ENCODE data around the gene ABCC1. TPM values are rescaled to one million over a fixed set of nuclear protein-coding genes. Genes with fewer than 3 reads are reported as not detected.
"Not testable (repeated sequence)": the region's sequence is repeated elsewhere in the genome, so short reads cannot be mapped to it uniquely, and the experiment has no call there.

ABCC1 gene
- total RNA-seq, 1 donor from 2014 or later, result 95.7 TPM

DNA sequence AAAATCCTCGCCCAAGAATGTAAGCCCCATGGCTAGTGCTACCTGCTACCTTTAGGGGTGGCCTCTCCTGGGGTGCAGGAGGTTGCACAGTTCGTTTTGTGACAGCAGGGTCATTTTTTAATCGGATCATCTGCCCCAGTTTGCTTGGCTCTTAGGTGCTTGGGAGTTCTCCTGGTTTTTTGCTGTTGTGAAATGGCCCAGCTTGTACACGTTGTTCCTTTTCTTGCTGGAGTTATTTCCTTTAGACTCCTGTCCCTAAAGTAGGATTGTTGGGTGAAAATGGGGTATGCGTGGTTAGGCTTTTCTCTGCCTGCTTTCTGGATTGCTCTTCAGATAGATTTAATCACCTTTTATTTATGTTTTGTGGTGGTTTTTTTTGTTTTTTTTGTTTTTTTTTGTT, 25.8 kb downstream of the ABCC1 start:
- Mint-ChIP-seq H3K9me3 (peaks cover 76% of the 10 kb centered on the region), H3K27me3 (ENCODE audit: low read depth) (no peaks in the 10 kb centered on the region), H3K4me1 (ENCODE audit: low read depth) (peaks cover 9% of the 10 kb centered on the region), H3K36me3 (ENCODE audit: low read depth) (peaks cover 99% of the 10 kb centered on the region), H3K4me3 (ENCODE audit: low read depth) (no peak overlapping the region), H3K27ac (no peak overlapping the region)
- no peak for DNase-seq (ENCODE audit: low spot score)
- intact Hi-C loops (cut with micrococcal nuclease), result no loop called here

DNA sequence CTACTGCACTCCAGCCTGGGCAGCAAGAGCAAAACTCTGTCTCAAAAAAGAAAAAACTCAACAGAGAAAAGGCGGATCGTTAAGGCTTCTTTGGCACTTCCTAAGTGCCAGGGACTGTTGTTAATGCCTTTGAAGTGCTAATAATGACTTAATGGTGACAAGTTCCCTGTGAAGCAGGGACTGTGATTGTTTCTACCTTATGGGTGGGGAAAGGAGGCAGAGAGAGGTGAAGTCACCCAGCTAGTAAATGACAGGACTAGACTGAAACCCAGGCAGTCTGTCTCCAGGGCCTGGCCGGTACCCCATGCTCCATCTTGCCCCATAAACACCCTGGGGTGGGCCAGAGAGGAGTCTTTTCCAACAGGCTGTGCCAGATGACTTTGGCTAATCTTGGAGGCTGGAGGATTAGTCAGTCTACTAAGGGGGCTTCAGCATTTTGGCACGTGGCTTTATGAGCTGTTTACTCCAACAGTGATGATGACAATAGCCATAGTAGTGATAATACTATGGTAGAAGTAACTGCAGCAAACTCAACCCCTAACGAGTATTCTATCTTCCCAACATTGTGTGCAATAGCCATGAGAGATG, 26.9 kb downstream of the ABCC1 start:
- DNase-seq (ENCODE audit: low spot score), result no peak
- Mint-ChIP-seq H3K4me1 (ENCODE audit: low read depth) (peaks cover 7% of the 10 kb centered on the region), H3K36me3 (ENCODE audit: low read depth) (peaks cover 99% of the 10 kb centered on the region), H3K27ac (no peak overlapping the region), H3K4me3 (ENCODE audit: low read depth) (no peak overlapping the region), H3K27me3 (ENCODE audit: low read depth) (no peaks in the 10 kb centered on the region), H3K9me3 (peaks cover 78% of the 10 kb centered on the region)
- intact Hi-C loops (cut with micrococcal nuclease), result no loop called here

DNA sequence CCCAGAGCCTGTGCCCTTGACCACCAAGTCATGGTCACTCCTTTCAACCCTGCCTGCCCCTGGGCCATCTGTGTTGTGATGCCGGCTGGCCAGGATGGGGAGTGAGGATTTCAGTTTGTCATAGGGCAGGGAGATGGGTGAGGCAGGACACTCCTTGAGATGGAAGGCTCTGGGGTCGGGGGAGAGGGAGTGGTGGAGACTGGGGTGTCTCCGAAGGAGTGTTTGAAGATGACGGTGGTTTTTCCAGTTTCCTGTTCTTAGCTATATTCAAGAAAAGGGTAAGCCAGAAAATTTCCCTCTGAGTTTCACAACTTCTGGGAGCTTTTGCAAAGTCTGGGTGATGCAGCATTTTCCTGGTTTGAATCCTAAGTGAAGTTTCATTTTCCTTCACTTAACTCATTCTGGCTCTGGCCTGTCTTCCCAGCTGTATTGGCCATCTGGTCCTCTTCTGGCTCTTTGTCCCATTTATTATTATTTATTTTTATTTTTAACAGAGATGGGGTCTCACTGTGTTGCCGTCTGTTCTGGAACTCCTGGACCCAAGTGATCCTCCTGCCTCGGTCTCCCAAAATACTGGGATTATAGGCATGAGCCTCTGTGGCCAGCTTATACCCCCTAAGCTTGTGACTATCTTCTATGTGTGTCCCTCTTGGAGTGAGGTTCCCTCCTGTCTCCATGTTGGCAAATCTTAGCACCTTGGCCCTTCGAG, 27.7 kb downstream of the ABCC1 start:
- Mint-ChIP-seq H3K4me3 (ENCODE audit: low read depth) (no peak overlapping the region), H3K4me1 (ENCODE audit: low read depth) (peaks cover 7% of the 10 kb centered on the region), H3K27me3 (ENCODE audit: low read depth) (no peaks in the 10 kb centered on the region), H3K36me3 (ENCODE audit: low read depth) (peaks cover 99% of the 10 kb centered on the region), H3K27ac (no peak overlapping the region), H3K9me3 (peaks cover 78% of the 10 kb centered on the region)
- intact Hi-C loops (cut with micrococcal nuclease), result no loop called here
- no peak for DNase-seq (ENCODE audit: low spot score)

DNA sequence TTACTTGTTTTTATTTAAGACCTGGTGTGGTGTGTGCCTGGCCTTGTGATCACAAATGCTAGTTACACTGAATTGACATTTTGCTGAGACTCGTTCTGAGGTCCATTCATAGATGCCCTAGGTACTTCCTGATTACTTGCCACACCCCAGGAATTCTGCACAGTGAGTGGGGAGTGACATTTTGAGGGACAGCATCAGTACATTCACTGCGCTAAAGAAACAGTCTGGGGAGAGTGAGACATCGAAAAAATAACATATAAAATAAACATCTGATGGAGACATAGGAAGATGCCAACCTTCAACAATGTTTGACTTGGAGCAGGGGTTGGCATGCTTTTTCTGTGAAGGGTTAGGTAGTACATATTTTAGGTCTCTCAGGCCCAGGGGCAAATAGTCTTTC, 30.4 kb downstream of the ABCC1 start:
- Mint-ChIP-seq H3K36me3 (ENCODE audit: low read depth) (peaks cover 94% of the 10 kb centered on the region), H3K27ac (no peak overlapping the region), H3K4me1 (ENCODE audit: low read depth) (peaks cover 8% of the 10 kb centered on the region), H3K4me3 (ENCODE audit: low read depth) (no peak overlapping the region), H3K9me3 (peaks cover 78% of the 10 kb centered on the region), H3K27me3 (ENCODE audit: low read depth) (no peaks in the 10 kb centered on the region)
- no peak for DNase-seq (ENCODE audit: low spot score)
- intact Hi-C loops (cut with micrococcal nuclease), result no loop called here

DNA sequence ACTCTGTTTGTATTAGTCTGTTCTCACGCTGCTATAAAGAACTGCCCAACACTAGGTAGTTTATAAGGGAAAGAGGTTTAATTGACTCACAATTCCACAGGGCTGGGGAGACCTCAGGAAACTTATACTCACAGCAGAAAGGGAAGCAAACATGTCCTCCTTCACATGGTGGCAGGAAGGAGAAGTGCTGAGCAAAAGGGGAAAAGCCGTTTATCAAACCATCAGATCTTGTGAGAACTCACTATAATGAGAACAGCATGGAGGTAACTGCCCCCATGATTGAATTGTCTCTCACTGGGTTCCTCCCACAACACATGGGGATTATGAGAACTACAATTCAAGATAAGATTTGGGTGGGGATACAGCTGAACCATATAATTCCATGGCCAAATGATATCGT, 30.9 kb downstream of the ABCC1 start:
- Mint-ChIP-seq H3K4me3 (ENCODE audit: low read depth) (no peak overlapping the region), H3K27me3 (ENCODE audit: low read depth) (no peaks in the 10 kb centered on the region), H3K27ac (no peak overlapping the region), H3K9me3 (peaks cover 74% of the 10 kb centered on the region), H3K4me1 (ENCODE audit: low read depth) (peaks cover 8% of the 10 kb centered on the region), H3K36me3 (ENCODE audit: low read depth) (peaks cover 91% of the 10 kb centered on the region)
- intact Hi-C loops (cut with micrococcal nuclease), result no loop called here
- no peak for DNase-seq (ENCODE audit: low spot score)

DNA sequence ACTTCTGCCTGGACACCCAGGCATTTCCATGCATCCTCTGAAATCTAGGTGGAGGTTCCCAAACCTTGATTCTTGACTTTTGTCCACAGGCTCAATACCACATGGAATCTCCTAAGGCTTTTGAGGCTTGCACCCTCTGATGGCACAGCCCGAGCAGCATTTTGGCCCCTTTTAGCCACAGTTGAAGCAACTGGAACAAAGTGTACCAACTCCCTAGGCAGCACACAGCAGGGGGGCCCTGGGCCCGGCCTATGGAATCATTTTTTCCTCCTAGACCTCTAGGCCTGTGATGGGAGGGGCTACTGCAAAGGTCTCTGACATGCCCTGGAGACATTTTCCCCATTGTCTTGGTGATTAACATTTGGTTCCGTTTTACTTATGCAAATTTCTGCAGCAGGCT, 32.0 kb downstream of the ABCC1 start:
- Mint-ChIP-seq H3K27me3 (ENCODE audit: low read depth) (no peaks in the 10 kb centered on the region), H3K4me3 (ENCODE audit: low read depth) (no peak overlapping the region), H3K36me3 (ENCODE audit: low read depth) (peaks cover 90% of the 10 kb centered on the region), H3K9me3 (peaks cover 69% of the 10 kb centered on the region), H3K4me1 (ENCODE audit: low read depth) (peaks cover 5% of the 10 kb centered on the region), H3K27ac (no peak overlapping the region)
- DNase-seq (ENCODE audit: low spot score), result no peak
- intact Hi-C loops (cut with micrococcal nuclease), result no loop called here

DNA sequence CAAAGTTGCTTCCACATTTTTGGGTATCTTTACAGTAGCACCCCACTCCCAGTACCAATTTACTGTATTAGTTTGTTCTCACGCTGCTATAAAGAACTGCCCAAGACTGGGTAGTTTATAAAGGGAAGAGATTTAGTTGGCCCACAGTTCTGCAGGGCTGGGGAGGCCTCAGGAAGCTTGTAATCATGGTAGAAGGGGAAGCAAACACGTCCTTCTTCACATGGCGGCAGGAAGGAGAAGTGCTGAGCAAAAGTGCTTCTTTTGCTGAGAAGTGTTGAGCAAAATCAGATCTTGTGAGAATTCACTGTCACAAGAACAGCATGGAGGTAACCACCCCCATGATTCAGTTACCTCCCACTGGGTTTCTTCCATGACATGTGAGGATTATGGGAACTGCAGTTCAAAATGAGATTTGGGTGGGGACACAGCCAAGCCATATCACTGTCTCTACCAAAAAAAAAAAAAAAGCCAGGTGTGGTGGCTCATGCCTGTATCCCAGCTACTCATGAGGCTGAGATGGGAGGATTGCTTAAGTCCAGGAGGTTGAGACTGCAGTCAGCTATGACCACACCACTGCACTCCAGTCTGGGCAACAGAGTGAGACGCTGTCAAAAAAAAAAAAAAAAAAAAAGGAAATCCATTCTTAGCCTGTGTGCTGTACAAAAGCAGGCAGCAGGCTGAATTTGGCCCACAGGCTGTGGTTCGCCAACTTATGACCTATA, 32.9 kb downstream of the ABCC1 start:
- H3K4me3 Mint-ChIP-seq (ENCODE audit: low read depth); H3K27me3 Mint-ChIP-seq (ENCODE audit: low read depth); H3K27ac Mint-ChIP-seq; intact Hi-C loops (cut with micrococcal nuclease); DNase-seq (ENCODE audit: low spot score): not testable (repeated sequence)
- Mint-ChIP-seq H3K4me1 (ENCODE audit: low read depth) (peaks cover 12% of the 10 kb centered on the region), H3K36me3 (ENCODE audit: low read depth) (peaks cover 90% of the 10 kb centered on the region), H3K9me3 (peaks cover 61% of the 10 kb centered on the region)

DNA sequence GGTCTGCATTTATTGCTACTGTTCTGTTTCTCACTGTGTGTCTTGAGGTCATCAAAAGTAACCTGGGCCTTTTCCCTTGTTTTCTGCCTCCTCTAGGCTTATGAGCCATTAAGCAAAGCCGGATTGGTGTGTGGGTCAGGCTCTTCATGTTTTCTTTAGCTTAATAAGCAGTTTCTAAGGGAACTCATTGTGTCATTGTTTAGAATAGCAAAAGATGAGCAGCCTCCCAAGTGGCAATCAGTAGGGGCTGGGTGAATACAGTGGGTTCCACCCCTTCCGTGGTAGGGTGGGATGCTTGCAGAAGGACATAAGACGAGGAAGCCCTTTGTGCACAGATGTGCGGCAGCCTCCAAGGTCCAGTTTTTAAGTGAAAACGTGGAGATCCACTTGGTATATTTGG, 34.5 kb downstream of the ABCC1 start:
- H3K27me3 Mint-ChIP-seq (ENCODE audit: low read depth), result no peaks in the 10 kb centered on the region

DNA sequence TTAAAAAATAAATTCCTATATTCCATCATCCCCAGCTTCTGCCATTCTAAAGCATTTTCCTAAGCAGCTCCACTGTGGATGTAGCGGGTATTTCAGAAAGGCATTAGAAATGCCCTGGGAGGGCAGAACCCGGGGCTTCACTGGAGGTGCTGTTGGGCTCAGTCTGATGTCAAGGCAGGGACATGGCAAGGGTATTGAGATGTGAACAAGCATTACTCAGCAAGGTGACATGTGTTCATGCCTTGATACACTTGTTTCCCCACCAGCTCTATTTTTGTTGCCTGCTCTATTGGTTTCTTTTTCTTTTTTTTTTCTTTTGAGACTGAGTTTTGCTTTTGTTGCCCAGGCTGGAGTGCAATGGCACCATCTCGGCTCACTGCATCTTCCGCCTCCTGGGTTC, 35.7 kb downstream of the ABCC1 start:
- DNase-seq (ENCODE audit: low spot score), result no peak
- peaks cover 34% of the 10 kb centered on the region for H3K9me3 Mint-ChIP-seq
- H3K36me3 Mint-ChIP-seq (ENCODE audit: low read depth), result peaks cover 70% of the 10 kb centered on the region
- peaks cover 26% of the 10 kb centered on the region for H3K4me1 Mint-ChIP-seq (ENCODE audit: low read depth)
- H3K4me3 Mint-ChIP-seq (ENCODE audit: low read depth), result no peak overlapping the region
- H3K27ac Mint-ChIP-seq, result no peak overlapping the region
- no peaks in the 10 kb centered on the region for H3K27me3 Mint-ChIP-seq (ENCODE audit: low read depth)
- intact Hi-C loops (cut with micrococcal nuclease), result no loop called here

More for the DNA sequence above, 34.5 kb downstream of the ABCC1 start:
- Mint-ChIP-seq H3K27ac (no peak overlapping the region), H3K36me3 (ENCODE audit: low read depth) (peaks cover 82% of the 10 kb centered on the region), H3K4me1 (ENCODE audit: low read depth) (peaks cover 26% of the 10 kb centered on the region), H3K4me3 (ENCODE audit: low read depth) (no peak overlapping the region), H3K9me3 (peaks cover 46% of the 10 kb centered on the region)
- intact Hi-C loops (cut with micrococcal nuclease), result no loop called here
- no peak for DNase-seq (ENCODE audit: low spot score)

DNA sequence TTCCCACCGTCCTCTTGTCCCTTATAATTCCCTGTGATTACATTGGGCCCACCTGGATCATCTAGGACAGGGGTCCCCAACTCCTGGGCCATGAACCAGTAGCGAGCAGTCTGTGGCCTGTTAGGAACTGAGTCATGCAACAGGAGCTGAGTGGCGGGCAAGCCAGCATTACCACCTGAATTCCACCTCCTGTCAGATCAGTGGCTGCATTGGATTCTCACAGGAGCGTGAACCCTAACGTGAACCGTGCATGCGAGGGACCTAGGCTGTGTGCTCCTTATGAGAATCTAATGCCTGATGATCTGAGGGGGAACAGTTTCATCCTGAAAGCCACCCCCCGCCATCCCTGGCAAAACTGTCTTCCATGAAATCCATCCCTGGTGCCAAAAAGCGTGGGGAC, 36.8 kb downstream of the ABCC1 start:
- H3K27ac Mint-ChIP-seq, result peak overlapping the region; percentile 51
- H3K4me1 Mint-ChIP-seq (ENCODE audit: low read depth), result peaks cover 32% of the 10 kb centered on the region
- intact Hi-C loops (cut with micrococcal nuclease), result no loop called here
- H3K27me3 Mint-ChIP-seq (ENCODE audit: low read depth), result no peaks in the 10 kb centered on the region
- peaks cover 23% of the 10 kb centered on the region for H3K9me3 Mint-ChIP-seq
- peaks cover 66% of the 10 kb centered on the region for H3K36me3 Mint-ChIP-seq (ENCODE audit: low read depth)
- no peak overlapping the region for H3K4me3 Mint-ChIP-seq (ENCODE audit: low read depth)
- no peak for DNase-seq (ENCODE audit: low spot score)

DNA sequence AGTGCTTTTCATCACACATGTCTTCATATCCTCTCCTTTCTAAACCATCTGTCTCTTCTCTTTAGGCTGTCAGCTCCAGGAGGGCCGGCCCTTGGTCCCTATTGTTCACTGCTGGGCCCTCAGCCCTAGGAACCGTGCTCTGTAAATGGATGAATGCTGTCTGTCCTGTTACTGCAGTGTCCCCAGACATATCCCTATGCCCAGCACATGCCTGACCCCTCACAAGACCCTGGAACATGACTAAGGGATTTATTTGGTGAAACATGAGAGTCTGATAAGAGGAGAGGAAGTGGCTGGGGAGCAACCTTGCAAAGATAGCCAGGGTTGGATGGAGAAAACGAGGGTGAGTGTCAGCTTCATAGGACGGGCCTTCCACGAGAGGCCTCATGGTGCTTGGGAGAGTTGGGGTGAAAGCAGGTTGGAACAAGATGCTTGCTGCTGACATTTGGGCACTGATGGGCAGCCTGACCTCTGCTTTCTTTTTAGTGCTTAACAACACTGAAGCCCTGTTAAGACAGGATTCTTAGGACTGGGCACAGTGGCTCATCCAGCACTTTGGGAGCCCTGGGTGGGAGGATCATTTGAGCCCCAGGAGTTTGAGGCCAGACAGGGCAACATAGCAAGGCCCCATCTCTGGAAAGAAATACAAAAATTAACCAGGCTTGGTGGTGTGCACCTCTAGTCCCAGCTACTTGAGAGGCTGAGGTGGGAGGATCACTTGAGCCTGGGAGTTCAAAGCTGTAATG, 39.0 kb downstream of the ABCC1 start:
- DNase-seq (ENCODE audit: low spot score), result no peak
- no peak overlapping the region for H3K4me3 Mint-ChIP-seq (ENCODE audit: low read depth)
- peaks cover 44% of the 10 kb centered on the region for H3K4me1 Mint-ChIP-seq (ENCODE audit: low read depth)
- intact Hi-C loops (cut with micrococcal nuclease), result no loop called here
- H3K27ac Mint-ChIP-seq, result peak overlapping the region; percentile 67
- no peaks in the 10 kb centered on the region for H3K27me3 Mint-ChIP-seq (ENCODE audit: low read depth)
- peaks cover 61% of the 10 kb centered on the region for H3K36me3 Mint-ChIP-seq (ENCODE audit: low read depth)
- H3K9me3 Mint-ChIP-seq, result peaks cover 5% of the 10 kb centered on the region

DNA sequence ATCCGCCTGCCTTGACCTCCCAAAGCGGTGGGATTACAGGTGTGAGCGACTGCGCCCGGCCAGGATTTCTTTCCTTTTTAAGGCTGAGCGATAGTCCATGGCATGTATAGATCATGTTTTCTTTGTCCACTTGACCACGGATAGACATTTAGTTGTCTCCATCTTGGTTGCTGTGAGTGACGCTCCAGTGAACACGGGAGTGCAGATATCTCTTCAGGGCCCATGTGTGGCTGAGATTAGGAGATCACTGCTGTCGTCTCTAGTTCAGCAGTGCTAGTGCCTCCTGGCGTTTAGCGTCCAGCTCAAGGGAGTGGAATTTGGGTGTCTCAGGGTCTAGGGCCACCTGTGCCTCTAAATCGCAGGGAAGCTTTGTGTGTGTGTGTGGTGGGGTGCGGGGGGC, 41.5 kb downstream of the ABCC1 start:
- DNase-seq (ENCODE audit: low spot score), result no peak
- Mint-ChIP-seq H3K4me3 (ENCODE audit: low read depth) (no peak overlapping the region), H3K36me3 (ENCODE audit: low read depth) (peaks cover 59% of the 10 kb centered on the region), H3K27me3 (ENCODE audit: low read depth) (no peaks in the 10 kb centered on the region), H3K9me3 (no peaks in the 10 kb centered on the region), H3K4me1 (ENCODE audit: low read depth) (peaks cover 52% of the 10 kb centered on the region), H3K27ac (no peak overlapping the region)
- intact Hi-C loops (cut with micrococcal nuclease), result loop anchor here (10.0 kb wide), 1 partner anchor 46 kb away; the partner anchor contains the start of gene ABCC1

All from activated T-helper 2 cell treated with anti-CD3 and anti-CD28 coated beads, Interferon-gamma antibody, Interleukin-2, Interleukin-4, amounts not matched to agents 10 μg/mL and 5 μg/mL and 100 μg/mL, durations not matched to agents 14 hours and 24 hours and 36 hours (primary cell).